Activated naive CD8-positive, alpha-beta T cell (primary cell): ENCODE measurements around the gene DCDC2B.

ENCODE experiments used
- H3K27ac Mint-ChIP-seq: one replicate; pipeline ENCODE4 v1.8.0; 2021; ENCODE audit warnings: mixed read lengths
- H3K27me3 Mint-ChIP-seq: one replicate; pipeline ENCODE4 v1.8.0; 2021; ENCODE audit warnings: mixed read lengths
- H3K36me3 Mint-ChIP-seq: one replicate; pipeline ENCODE4 v1.8.0; 2021; ENCODE audit warnings: mixed read lengths
- H3K4me1 Mint-ChIP-seq: one replicate; pipeline ENCODE4 v1.8.0; 2021; ENCODE audit warnings: low read depth, mixed read lengths
- H3K4me3 Mint-ChIP-seq: one replicate; pipeline ENCODE4 v1.8.0; 2021; ENCODE audit warnings: mild to moderate bottlenecking, mixed read lengths
- H3K9me3 Mint-ChIP-seq: one replicate; pipeline ENCODE4 v1.8.0; 2021; ENCODE audit warnings: low read depth, mixed read lengths

The DCDC2B gene

GRCh38 chr1:32201011-32201855 lies 7.7 kb upstream of the DCDC2B start:
- peak overlapping the region; percentile 91 for H3K27ac Mint-ChIP-seq
- no peaks in the 10 kb centered on the region for H3K27me3 Mint-ChIP-seq
- peaks cover 54% of the 10 kb centered on the region for H3K4me1 Mint-ChIP-seq

GRCh38 chr1:32204943-32205361 lies 3.9 kb upstream of the DCDC2B start:
- no peaks in the 10 kb centered on the region for H3K9me3 Mint-ChIP-seq
- H3K27ac Mint-ChIP-seq, result no peak overlapping the region
- H3K4me1 Mint-ChIP-seq, result peaks cover 36% of the 10 kb centered on the region
- H3K4me3 Mint-ChIP-seq, result peak overlapping the region; percentile 89
- no peaks in the 10 kb centered on the region for H3K36me3 Mint-ChIP-seq
- no peaks in the 10 kb centered on the region for H3K27me3 Mint-ChIP-seq

More at GRCh38 chr1:32201011-32201855, 7.7 kb upstream of the DCDC2B start:
- Mint-ChIP-seq H3K9me3 (no peaks in the 10 kb centered on the region), H3K36me3 (peaks cover 5% of the 10 kb centered on the region), H3K4me3 (peak overlapping the region; percentile 89)

GRCh38 chr1:32205401-32206370 lies 3.2 kb upstream of the DCDC2B start, which contains the start of gene IQCC:
Gene IQCC, plus strand, starts transcription at chr1:32205671. Its CDS starts 11 bp downstream, at chr1:32205682.
- H3K36me3 Mint-ChIP-seq, result no peaks in the 10 kb centered on the region
- no peaks in the 10 kb centered on the region for H3K27me3 Mint-ChIP-seq
- peak within 1 kb of the TSS; percentile 89 for H3K4me3 Mint-ChIP-seq
- peaks cover 30% of the 10 kb centered on the region for H3K4me1 Mint-ChIP-seq
- no peaks in the 10 kb centered on the region for H3K9me3 Mint-ChIP-seq
- peak within 1 kb of the TSS; percentile 70 for H3K27ac Mint-ChIP-seq

- no peaks in the 10 kb centered on the region for H3K27me3 Mint-ChIP-seq
- no peak overlapping the region for H3K27ac Mint-ChIP-seq
- no peak overlapping the region for H3K4me3 Mint-ChIP-seq
- no peaks in the 10 kb centered on the region for H3K9me3 Mint-ChIP-seq
- H3K36me3 Mint-ChIP-seq, result no peaks in the 10 kb centered on the region
- H3K4me1 Mint-ChIP-seq, result peaks cover 12% of the 10 kb centered on the region
These were observed 420 bp upstream of the DCDC2B start for GRCh38 chr1:32208469-32208868.

- Mint-ChIP-seq H3K36me3 (no peaks in the 10 kb centered on the region), H3K4me3 (no peak overlapping the region), H3K9me3 (no peaks in the 10 kb centered on the region), H3K27me3 (no peaks in the 10 kb centered on the region), H3K4me1 (peaks cover 10% of the 10 kb centered on the region), H3K27ac (no peak overlapping the region)
These were observed 7.0 kb downstream of the DCDC2B start for GRCh38 chr1:32215629-32216480.

- H3K36me3 Mint-ChIP-seq, result no peaks in the 10 kb centered on the region
- no peak overlapping the region for H3K27ac Mint-ChIP-seq
- peaks cover 16% of the 10 kb centered on the region for H3K4me1 Mint-ChIP-seq
- H3K9me3 Mint-ChIP-seq, result no peaks in the 10 kb centered on the region
- H3K27me3 Mint-ChIP-seq, result no peaks in the 10 kb centered on the region
- no peak overlapping the region for H3K4me3 Mint-ChIP-seq
These were observed 7.7 kb downstream of the DCDC2B start for GRCh38 chr1:32216566-32216965.

- Mint-ChIP-seq H3K4me3 (no peak overlapping the region), H3K36me3 (peaks cover 2% of the 10 kb centered on the region), H3K27me3 (no peaks in the 10 kb centered on the region), H3K4me1 (peaks cover 26% of the 10 kb centered on the region), H3K9me3 (no peaks in the 10 kb centered on the region), H3K27ac (no peak overlapping the region)
These were observed 10.1 kb downstream of the DCDC2B start for GRCh38 chr1:32219022-32219421.

GRCh38 chr1:32220746-32221580 lies 12.1 kb downstream of the DCDC2B start:
- H3K4me1 Mint-ChIP-seq, result peaks cover 32% of the 10 kb centered on the region
- H3K9me3 Mint-ChIP-seq, result no peaks in the 10 kb centered on the region
- peaks cover 2% of the 10 kb centered on the region for H3K36me3 Mint-ChIP-seq
- peak overlapping the region; percentile 97 for H3K4me3 Mint-ChIP-seq
- H3K27me3 Mint-ChIP-seq, result no peaks in the 10 kb centered on the region
- H3K27ac Mint-ChIP-seq, result peak overlapping the region; percentile 70

- Mint-ChIP-seq H3K27ac (peak overlapping the region; percentile 70), H3K9me3 (no peaks in the 10 kb centered on the region), H3K27me3 (no peaks in the 10 kb centered on the region), H3K36me3 (peaks cover 2% of the 10 kb centered on the region), H3K4me1 (peaks cover 32% of the 10 kb centered on the region), H3K4me3 (peak overlapping the region; percentile 97)
These were observed 12.7 kb downstream of the DCDC2B start for GRCh38 chr1:32221581-32221979.

- peak within 1 kb of the TSS; percentile 97 for H3K4me3 Mint-ChIP-seq
- H3K36me3 Mint-ChIP-seq, result peaks cover 2% of the 10 kb centered on the region
- no peaks in the 10 kb centered on the region for H3K9me3 Mint-ChIP-seq
- H3K27ac Mint-ChIP-seq, result peak within 1 kb of the TSS; percentile 98
- no peaks in the 10 kb centered on the region for H3K27me3 Mint-ChIP-seq
- peaks cover 32% of the 10 kb centered on the region for H3K4me1 Mint-ChIP-seq
These were observed 13.3 kb downstream of the DCDC2B start, which contains the start of the genes EIF3I and TMEM234 for GRCh38 chr1:32221980-32222755. Gene EIF3I, plus strand, starts transcription at chr1:32222407. Its CDS starts 35 bp downstream, at chr1:32222442. Gene TMEM234, minus strand, starts transcription at chr1:32222353. Its CDS starts 31 bp downstream, at chr1:32222322.

- H3K4me3 Mint-ChIP-seq, result peak overlapping the region; percentile 97
These were observed 14.8 kb downstream of the DCDC2B start for GRCh38 chr1:32223683-32224082.

GRCh38 chr1:32224285-32224684 lies 15.4 kb downstream of the DCDC2B start:
- Mint-ChIP-seq H3K36me3 (peaks cover 5% of the 10 kb centered on the region), H3K9me3 (no peaks in the 10 kb centered on the region), H3K4me1 (peaks cover 31% of the 10 kb centered on the region), H3K27me3 (no peaks in the 10 kb centered on the region), H3K4me3 (peak overlapping the region; percentile 97), H3K27ac (peak overlapping the region; percentile 85)

More at GRCh38 chr1:32223683-32224082, 14.8 kb downstream of the DCDC2B start:
- Mint-ChIP-seq H3K36me3 (peaks cover 4% of the 10 kb centered on the region), H3K4me1 (peaks cover 32% of the 10 kb centered on the region), H3K27me3 (no peaks in the 10 kb centered on the region), H3K27ac (peak overlapping the region; percentile 98), H3K9me3 (no peaks in the 10 kb centered on the region)

GRCh38 chr1:32228771-32229170 lies 19.9 kb downstream of the DCDC2B start:
- Mint-ChIP-seq H3K27ac (peak overlapping the region; percentile 22), H3K36me3 (peaks cover 11% of the 10 kb centered on the region), H3K4me3 (no peak overlapping the region), H3K4me1 (peaks cover 13% of the 10 kb centered on the region), H3K9me3 (no peaks in the 10 kb centered on the region), H3K27me3 (no peaks in the 10 kb centered on the region)
